HG03025 (cell line): ENCODE results near the gene ZNF700.
"Not testable (repeated sequence)": the region's sequence is repeated elsewhere in the genome, so short reads cannot be mapped to it uniquely, and the experiment has no call there.

Experiments
- ATAC-seq: cut with Tn5 transposase; IDR thresholded peaks from one replicate; pipeline ENCODE4 v1.9.1; 2021; ENCODE audit warnings: mild to moderate bottlenecking, moderate library complexity; ENCODE audit not compliant: unreplicated experiment, low FRiP score

ZNF700 gene

GRCh38 chr19:11986754-11987153 lies 61.8 kb downstream of the ZNF700 start:
- ATAC-seq, result no peak

GRCh38 chr19:11987405-11988281 lies 62.7 kb downstream of the ZNF700 start:
- peak; percentile 64 for ATAC-seq

- ATAC-seq, result no peak
Observed at GRCh38 chr19:11989112-11989456, 64.2 kb downstream of the ZNF700 start.

- ATAC-seq, result not testable (repeated sequence)
Observed at GRCh38 chr19:11991921-11992320, 67.0 kb downstream of the ZNF700 start.

- no peak for ATAC-seq
Observed at GRCh38 chr19:11995174-11995573, 70.3 kb downstream of the ZNF700 start.
